ENCODE results near the gene SAMD1. TPM values are rescaled to one million over a fixed set of nuclear protein-coding genes. Genes with fewer than 3 reads are reported as not detected.

SAMD1 gene
- total and polyA plus RNA-seq, 2 of the 13 experiments (the other 11 are each of a cell fraction or from before 2014, with no cell fraction given) = 17.5 to 45.0 TPM

- in situ Hi-C loops (cut with HindIII; ENCODE audit: extremely low pct_ligation_motif_present, low pct_unique_long_range_greater_than_20kb) (no loop called here), intact Hi-C loops (cut with micrococcal nuclease; ENCODE audit: unreplicated experiment) (no loop called here)
- no peak overlapping the region for H3K4me2 ChIP-seq (ENCODE audit: low read depth, low read length)
- no peak for FAIRE-seq
- ChIA-PET POLR2A (interaction anchor here (1.0 to 2.4 kb wide), 2 partner anchors 9 kb away, joined by 3 to 5 read pairs; partner anchors contain the start of gene ASF1B), CTCF (ENCODE audit: low intra/inter-chr PET ratio, low total read pairs) (no interaction called here)
- no peak overlapping the region for H3K9ac ChIP-seq (ENCODE audit: insufficient read depth, low read depth, low read length)
- no peaks in the 10 kb centered on the region for H3K27me3 ChIP-seq (ENCODE audit: control insufficient read depth in 1 of 2, insufficient read depth in 2 of 2, low read length in 2 of 2)
- peaks cover 24% of the 10 kb centered on the region for H3K4me1 ChIP-seq (ENCODE audit: insufficient read depth, low read length)
- TF ChIP-seq, protein P1, sequence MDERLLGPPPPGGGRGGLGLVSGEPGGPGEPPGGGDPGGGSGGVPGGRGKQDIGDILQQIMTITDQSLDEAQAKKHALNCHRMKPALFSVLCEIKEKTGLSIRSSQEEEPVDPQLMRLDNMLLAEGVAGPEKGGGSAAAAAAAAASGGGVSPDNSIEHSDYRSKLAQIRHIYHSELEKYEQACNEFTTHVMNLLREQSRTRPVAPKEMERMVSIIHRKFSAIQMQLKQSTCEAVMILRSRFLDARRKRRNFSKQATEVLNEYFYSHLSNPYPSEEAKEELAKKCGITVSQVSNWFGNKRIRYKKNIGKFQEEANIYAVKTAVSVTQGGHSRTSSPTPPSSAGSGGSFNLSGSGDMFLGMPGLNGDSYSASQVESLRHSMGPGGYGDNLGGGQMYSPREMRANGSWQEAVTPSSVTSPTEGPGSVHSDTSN (CRISPR knock-in tag; IDR thresholded peaks at IDR 0.05) = peak; percentile 78
- 0 out of 4 replicates have a peak, but pooled peaks of 1 of the 2 experiments have one; percentile 34 for TF ChIP-seq POLR2A (IDR thresholded peaks at IDR 0.05; ENCODE audit: insufficient read depth in 1 of 2, low read depth in 2 of 2, low read length in 2 of 2)
- TF ChIP-seq ZNF253 (CRISPR knock-in tag; IDR thresholded peaks at IDR 0.05; ENCODE audit: borderline replicate concordance) = no peak
- no peak for TF ChIP-seq HNRNPUL1 (IDR thresholded peaks at IDR 0.05; ENCODE audit: low read depth, low read length)
- no peaks in the 10 kb centered on the region for H3K9me3 ChIP-seq (ENCODE audit: low read length)
- ATAC-seq = no peak
- H3K79me2 ChIP-seq (ENCODE audit: insufficient read depth, low read length) = no peaks in the 10 kb centered on the region
- WGBS (ENCODE audit: low lambda C conversion rate) = 55% methylated on average over 4 of the region's 4 CpGs
- no TSS peak for BruUV-seq (replicated peaks)
- H3K36me3 ChIP-seq (replicated peaks in 1 of 2; ENCODE audit: control insufficient read depth in 1 of 2, insufficient read depth in 2 of 2, low read length in 2 of 2) = peaks cover 0 to under 1% of the 10 kb centered on the region in 2 experiments; a peak in 1 of 5 replicates
- DNase-seq (ENCODE audit: low spot score) = no peak
- H2AFZ ChIP-seq (ENCODE audit: low read length) = no peak overlapping the region
- peak overlapping the region; percentile 21 for H3K27ac ChIP-seq (ENCODE audit: extremely low read length, insufficient read depth, low read length)
- no peak overlapping the region for H3K4me3 ChIP-seq (replicated peaks in 1 of 3; ENCODE audit: insufficient read depth in 1 of 3, low read depth in 2 of 3, low read length in 3 of 3)
- no peaks in the 10 kb centered on the region for H4K20me1 ChIP-seq (ENCODE audit: insufficient read depth, low read length)
Measured at GRCh38 chr19:14127929-14128509, 37.5 kb upstream of the SAMD1 start.

DNA sequence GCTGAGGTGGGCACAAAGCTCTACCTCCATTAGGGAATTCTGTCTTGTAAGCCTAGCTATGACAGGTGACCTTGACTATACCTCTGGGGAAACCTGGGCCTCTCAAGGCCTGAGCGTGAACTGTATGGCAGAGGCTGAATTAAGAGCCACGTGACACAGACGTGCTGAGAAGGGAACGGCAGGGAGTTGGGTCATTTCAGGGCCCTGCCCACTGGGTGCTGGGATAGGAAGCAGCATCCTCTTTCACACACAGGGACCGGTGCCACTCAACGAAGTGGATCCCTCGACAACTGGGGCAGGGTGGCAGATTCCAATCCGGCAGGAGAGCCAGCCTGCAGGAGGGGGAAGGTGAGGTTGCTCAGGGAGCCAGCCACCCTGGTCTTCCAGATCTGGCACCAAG, 36.6 kb upstream of the SAMD1 start:
- Histone ChIP-seq H2AFZ (ENCODE audit: low read length) (no peak overlapping the region), H3K27me3 (ENCODE audit: control insufficient read depth in 1 of 2, insufficient read depth in 2 of 2, low read length in 2 of 2) (no peaks in the 10 kb centered on the region), H3K36me3 (replicated peaks in 1 of 2; ENCODE audit: control insufficient read depth in 1 of 2, insufficient read depth in 2 of 2, low read length in 2 of 2) (peaks cover 0 to 4% of the 10 kb centered on the region in 2 experiments; a peak in 1 of 5 replicates), H3K4me2 (ENCODE audit: low read depth, low read length) (no peak overlapping the region), H3K4me1 (ENCODE audit: insufficient read depth, low read length) (peaks cover 24% of the 10 kb centered on the region), H3K79me2 (ENCODE audit: insufficient read depth, low read length) (no peaks in the 10 kb centered on the region), H3K9me3 (ENCODE audit: low read length) (no peaks in the 10 kb centered on the region), H3K4me3 (replicated peaks in 1 of 3; ENCODE audit: insufficient read depth in 1 of 3, low read depth in 2 of 3, low read length in 3 of 3) (no peak overlapping the region), H3K9ac (ENCODE audit: insufficient read depth, low read depth, low read length) (no peak overlapping the region), H4K20me1 (ENCODE audit: insufficient read depth, low read length) (no peaks in the 10 kb centered on the region), H3K27ac (ENCODE audit: extremely low read length, insufficient read depth, low read length) (no peak overlapping the region)
- POLR2A ChIA-PET = interaction anchor here (2.4 kb wide), 1 partner anchor 10 kb away, joined by 5 read pairs; the partner anchor contains the start of gene ASF1B
- intact Hi-C loops (cut with micrococcal nuclease; ENCODE audit: unreplicated experiment) (no loop called here), in situ Hi-C loops (cut with HindIII; ENCODE audit: extremely low pct_ligation_motif_present, low pct_unique_long_range_greater_than_20kb) (no loop called here)
- CTCF ChIA-PET (ENCODE audit: low intra/inter-chr PET ratio, low total read pairs) = no interaction called here
- FAIRE-seq (no peak), ATAC-seq (peak; percentile 64), DNase-seq (ENCODE audit: low spot score) (no peak)
- 77% methylated on average over 7 of the region's 8 CpGs for WGBS (ENCODE audit: low lambda C conversion rate)
- BruUV-seq (replicated peaks) = no TSS peak
- no peak for TF ChIP-seq ZBTB20 (CRISPR knock-in tag; IDR thresholded peaks at IDR 0.05; ENCODE audit: borderline replicate concordance, low read depth)
- TF ChIP-seq GPN1 (CRISPR knock-in tag; IDR thresholded peaks at IDR 0.05; ENCODE audit: borderline replicate concordance) = no peak
- no peak for TF ChIP-seq NCOA2 (CRISPR knock-in tag; IDR thresholded peaks at IDR 0.05)
- TF ChIP-seq ZNF557 (CRISPR knock-in tag; IDR thresholded peaks at IDR 0.05) = no peak
- peak; percentile 23; the same call in 1 of the 2 replicates for TF ChIP-seq SALL1 (CRISPR knock-in tag; IDR thresholded peaks at IDR 0.05)
- TF ChIP-seq USF2 (IDR thresholded peaks at IDR 0.05; ENCODE audit: low read depth, low read length) = peak; percentile 32; the same call in 1 of the 2 replicates
- TF ChIP-seq USF2 (CRISPR knock-in tag; IDR thresholded peaks at IDR 0.05; ENCODE audit: borderline replicate concordance) = peak; percentile 48; the same call in 1 of the 2 replicates
- 0 out of 2 replicates have a peak, but pooled peaks have one; percentile 37 for TF ChIP-seq GATAD2A (CRISPR knock-in tag; IDR thresholded peaks at IDR 0.05)
- TF ChIP-seq NFIB (CRISPR knock-in tag; IDR thresholded peaks at IDR 0.05; ENCODE audit: borderline replicate concordance) = no peak
- TF ChIP-seq SAP130 (CRISPR knock-in tag; IDR thresholded peaks at IDR 0.05; ENCODE audit: low read depth) = 0 out of 2 replicates have a peak, but pooled peaks have one; percentile 26
- no peak for TF ChIP-seq NR2F6 (IDR thresholded peaks at IDR 0.05)
- 0 out of 2 replicates have a peak, but pooled peaks have one; percentile 9 for TF ChIP-seq NR2F6 (CRISPR knock-in tag; IDR thresholded peaks at IDR 0.05)
